GM19455 (cell line): ENCODE results near the gene LSM14B.

Experiments
- ATAC-seq: cut with Tn5 transposase; IDR thresholded peaks from one replicate; pipeline ENCODE4 v1.9.1; 2021; ENCODE audit not compliant: unreplicated experiment

The LSM14B gene

GRCh38 chr20:62132421-62132820, 10.1 kb downstream of the LSM14B start:
- no peak for ATAC-seq

- no peak for ATAC-seq
Measured at GRCh38 chr20:62133051-62133845, 11.0 kb downstream of the LSM14B start.

- no peak for ATAC-seq
Measured at GRCh38 chr20:62133864-62134263, 11.6 kb downstream of the LSM14B start.

- ATAC-seq: no peak
Measured at GRCh38 chr20:62134735-62135231, 12.5 kb downstream of the LSM14B start.

GRCh38 chr20:62135573-62136266, 13.4 kb downstream of the LSM14B start:
- no peak for ATAC-seq

- ATAC-seq: no peak
Measured at GRCh38 chr20:62136283-62137091, 14.2 kb downstream of the LSM14B start.

GRCh38 chr20:62137092-62137384, 14.8 kb downstream of the LSM14B start:
- ATAC-seq: no peak

- no peak for ATAC-seq
Measured at GRCh38 chr20:62137478-62138203, 15.4 kb downstream of the LSM14B start.

- ATAC-seq: no peak
Measured at GRCh38 chr20:62138204-62138543, 15.9 kb downstream of the LSM14B start.

- no peak for ATAC-seq
Measured at GRCh38 chr20:62138912-62139311, 16.6 kb downstream of the LSM14B start.

- no peak for ATAC-seq
Measured at GRCh38 chr20:62139636-62140035, 17.4 kb downstream of the LSM14B start.

- ATAC-seq: no peak
Measured at GRCh38 chr20:62141043-62141396, 18.7 kb downstream of the LSM14B start.

GRCh38 chr20:62141397-62142251, 19.3 kb downstream of the LSM14B start:
- ATAC-seq: no peak

- ATAC-seq: peak; percentile 17
Measured at GRCh38 chr20:62142252-62143080, 20.2 kb downstream of the LSM14B start.

GRCh38 chr20:62143081-62143956, 21.0 kb downstream of the LSM14B start, which contains the start of the genes PSMA7 and SS18L1:
PSMA7 (minus strand) TSS chr20:62143394; CDS start chr20:62143303, 91 bp downstream.
SS18L1 (plus strand) TSS chr20:62143769; CDS start chr20:62143821, 52 bp downstream.
- peak; percentile 65 for ATAC-seq

GRCh38 chr20:62143957-62144825, 21.9 kb downstream of the LSM14B start:
- peak; percentile 39 for ATAC-seq

- ATAC-seq: no peak
Measured at GRCh38 chr20:62145688-62146018, 23.4 kb downstream of the LSM14B start.
